GM12878 (cell line): ENCODE results near the gene ATP10D. TPM values are rescaled to one million over a fixed set of nuclear protein-coding genes. Genes with fewer than 3 reads are reported as not detected.

ENCODE experiments used
- CEBPZ ChIP-seq: fragments of 150-350 bp; IDR thresholded peaks from 2 replicates; pipeline ENCODE4 v1.6.1; 2016; ENCODE audit warnings: low read depth, low read length
- EED ChIP-seq: sonication (generic); IDR thresholded peaks from 2 replicates; pipeline ENCODE4 v1.6.1; 2016; ENCODE audit warnings: antibody characterized with exemption, low read depth
- EZH2 ChIP-seq: IDR thresholded peaks from 2 replicates; pipeline ENCODE4 v1.6.1; 2012; ENCODE audit warnings: low read depth, mild to moderate bottlenecking, control low read depth, inconsistent platforms, low read length, borderline replicate concordance; ENCODE audit not compliant: control insufficient read depth
- IRF4 ChIP-seq: IDR thresholded peaks from 2 replicates; pipeline ENCODE4 v1.6.1; 2011; ENCODE audit warnings: low read depth, low read length
- MTA3 ChIP-seq: IDR thresholded peaks from 2 replicates; pipeline ENCODE4 v1.6.1; 2012; ENCODE audit warnings: low read length, inconsistent platforms, borderline replicate concordance
- MYC ChIP-seq: IDR thresholded peaks from 2 replicates; pipeline ENCODE4 v1.6.1; 2011; ENCODE audit warnings: mild to moderate bottlenecking, low read length, moderate library complexity, inconsistent platforms; ENCODE audit not compliant: insufficient read depth, insufficient replicate concordance, insufficient read length, severe bottlenecking
- NR2F1 ChIP-seq: fragments of 450-650 bp; conservative IDR thresholded peaks from 2 replicates; pipeline ENCODE4 v1.6.1; 2017; ENCODE audit warnings: mild to moderate bottlenecking
- PML ChIP-seq: IDR thresholded peaks from 2 replicates; pipeline ENCODE4 v1.6.1; 2012; ENCODE audit warnings: low read length, inconsistent platforms
- PRDM15 ChIP-seq: fragments of 450-650 bp; formaldehyde crosslinking; IDR thresholded peaks from 2 replicates; pipeline ENCODE4 v1.4.0; 2020; ENCODE audit warnings: mild to moderate bottlenecking, moderate library complexity
- SMARCA5 ChIP-seq: fragments of 450-650 bp; IDR thresholded peaks from 2 replicates; pipeline ENCODE4 v1.6.1; 2017; ENCODE audit warnings: mild to moderate bottlenecking
- ZNF622 ChIP-seq: fragments of 450-650 bp; IDR thresholded peaks from 2 replicates; pipeline ENCODE4 v1.6.1; 2017; ENCODE audit warnings: mild to moderate bottlenecking, inconsistent platforms
- ZZZ3 ChIP-seq: IDR thresholded peaks from 2 replicates; pipeline ENCODE4 v1.6.1; 2011; ENCODE audit warnings: low read depth; ENCODE audit not compliant: control insufficient read depth, insufficient read length
- polyA plus RNA-seq, 11 experiments: library from polyadenylated mRNA; depleted of rRNA in 4 of 11; unstranded in 6 of 11; stranded (reverse) in 5 of 11; fragments of >200 nt; fragmentation: Nextera tagmentation in 4 of 11; fragmentation: Illumina TruSeq in 1 of 11; extraction: Ambion mirVana in 4 of 11; extraction: Trizol in 1 of 11; gene quantifications; 1 replicate in 1 of 11; 2 replicates in 10 of 11; pipeline versions ENCODE4 v1.2.1 to v1.2.3, GENCODE V29; 2011 to 2016; ENCODE audit warnings: inconsistent platforms in 2 of 11, missing spikeins in 2 of 11, low read depth in 1 of 11
- total RNA-seq, 4 experiments: library from RNA; depleted of rRNA in 3 of 4; stranded (reverse); fragments of >200 nt in 3 of 4; fragmentation: Illumina TruSeq in 1 of 4; extraction: Trizol in 1 of 4; gene quantifications; 2 replicates each; pipeline versions ENCODE4 v1.2.1 to v1.2.3, GENCODE V29; 2013 to 2021

Gene ATP10D
- total and polyA plus RNA-seq, 10 of the 15 experiments (the other 5 are each of a cell fraction or from before 2014, with no cell fraction given) = 10.2 to 50.3 (median 19.1) TPM

- TF ChIP-seq CEBPZ (no peak), ZNF622 (no peak), PML (no peak), PRDM15 (no peak), MTA3 (no peak), MYC (no peak), SMARCA5 (no peak), ZZZ3 (no peak), EZH2 (no peak), EED (no peak), IRF4 (no peak), NR2F1 (no peak)
These were observed 113.2 kb downstream of the ATP10D start (continued) for GRCh38 chr4:47598320-47598719.
